Muscle of leg (tissue), 11 donors: Measurements from ENCODE around the gene ADD2. TPM values are rescaled to one million over a fixed set of nuclear protein-coding genes. Genes with fewer than 3 reads are reported as not detected.

ENCODE experiments used
- DNase-seq: peaks from one replicate; pipeline ENCODE4 v3.0.0; 2013
- H3K27ac ChIP-seq: one replicate; pipeline ENCODE4 v1.5.1; 2013; ENCODE audit warnings: mild to moderate bottlenecking, low read length, control low read depth
- H3K27me3 ChIP-seq: one replicate; pipeline ENCODE4 v1.6.1; 2013; ENCODE audit warnings: low read length; ENCODE audit not compliant: control insufficient read depth, insufficient read depth
- H3K36me3 ChIP-seq: one replicate; pipeline ENCODE4 v1.6.1; 2013; ENCODE audit warnings: low read length; ENCODE audit not compliant: control insufficient read depth, insufficient read depth
- H3K4me1 ChIP-seq: one replicate; pipeline ENCODE4 v1.6.1; 2013; ENCODE audit warnings: low read length; ENCODE audit not compliant: control insufficient read depth, insufficient read depth
- H3K4me3 ChIP-seq: one replicate; pipeline ENCODE4 v1.5.1; 2013; ENCODE audit warnings: low read length, control low read depth
- H3K9me3 ChIP-seq: replicated peaks from 2 replicates; pipeline ENCODE4 v1.6.1; 2013; ENCODE audit warnings: low read depth, low read length; ENCODE audit not compliant: control insufficient read depth
- WGBS: methylation state at CpG from one replicate; pipeline ENCODE4 v1.1.5; 2013; ENCODE audit warnings: missing lambda C conversion rate; ENCODE audit not compliant: insufficient coverage; 5-methylcytosine and 5-hydroxymethylcytosine counted together
- polyA plus RNA-seq, 8 donors: library from polyadenylated mRNA; unstranded; fragments of 120-200 nt; gene quantifications; one replicate each; pipeline versions ENCODE4 v1.2.1 to v1.2.3, GENCODE V29; 2013; ENCODE audit warnings: inconsistent platforms in 1 of 8, low replicate concordance in 1 of 8; ENCODE audit not compliant: insufficient read length in 8 of 8, insufficient read depth in 1 of 8
- total RNA-seq: library from RNA; stranded (reverse); fragments of 120-200 nt; gene quantifications from one replicate; pipeline ENCODE4 v1.2.4, GENCODE V29; 2013

ADD2 gene
- total and polyA plus RNA-seq, 9 donors = 0.98 to 4.2 (median 2.4) TPM

GRCh38 chr2:70676301-70677035 lies 91.5 kb downstream of the ADD2 start:
- H3K36me3 ChIP-seq = no peaks in the 10 kb centered on the region
- no peaks in the 10 kb centered on the region for H3K27me3 ChIP-seq
- H3K9me3 ChIP-seq = no peaks in the 10 kb centered on the region
- DNase-seq = no peak
- no peak overlapping the region for H3K4me3 ChIP-seq
- 93% methylated on average over 13 of the region's 20 CpGs for WGBS
- H3K4me1 ChIP-seq = no peaks in the 10 kb centered on the region
- no peak overlapping the region for H3K27ac ChIP-seq

- DNase-seq = no peak
- no peak overlapping the region for H3K4me3 ChIP-seq
- no CpG with 5 or more reads among the region's 2 CpGs for WGBS
- no peak overlapping the region for H3K27ac ChIP-seq
- no peaks in the 10 kb centered on the region for H3K36me3 ChIP-seq
- H3K4me1 ChIP-seq = no peaks in the 10 kb centered on the region
- no peaks in the 10 kb centered on the region for H3K9me3 ChIP-seq
- H3K27me3 ChIP-seq = no peaks in the 10 kb centered on the region
Measured at GRCh38 chr2:70675862-70676261, 92.1 kb downstream of the ADD2 start.

GRCh38 chr2:70674636-70675430 lies 93.2 kb downstream of the ADD2 start:
- 96% methylated on average over 7 of the region's 11 CpGs for WGBS

GRCh38 chr2:70673041-70673647 lies 94.9 kb downstream of the ADD2 start:
- Histone ChIP-seq H3K27me3 (no peaks in the 10 kb centered on the region), H3K4me1 (no peaks in the 10 kb centered on the region), H3K9me3 (no peaks in the 10 kb centered on the region), H3K27ac (no peak overlapping the region), H3K4me3 (no peak overlapping the region), H3K36me3 (no peaks in the 10 kb centered on the region)
- 22% methylated on average over 4 of the region's 7 CpGs for WGBS
- no peak for DNase-seq

More at GRCh38 chr2:70674636-70675430, 93.2 kb downstream of the ADD2 start:
- Histone ChIP-seq H3K4me1 (no peaks in the 10 kb centered on the region), H3K27me3 (no peaks in the 10 kb centered on the region), H3K9me3 (no peaks in the 10 kb centered on the region), H3K36me3 (no peaks in the 10 kb centered on the region), H3K27ac (no peak overlapping the region), H3K4me3 (no peak overlapping the region)
- no peak for DNase-seq

GRCh38 chr2:70671092-70671675 lies 96.8 kb downstream of the ADD2 start:
- Histone ChIP-seq H3K4me1 (no peaks in the 10 kb centered on the region), H3K27me3 (no peaks in the 10 kb centered on the region), H3K27ac (no peak overlapping the region), H3K4me3 (no peak overlapping the region), H3K36me3 (no peaks in the 10 kb centered on the region), H3K9me3 (no peaks in the 10 kb centered on the region)
- 75% methylated on average over 2 of the region's 7 CpGs for WGBS
- no peak for DNase-seq

GRCh38 chr2:70670626-70671025 lies 97.4 kb downstream of the ADD2 start:
- Histone ChIP-seq H3K4me3 (no peak overlapping the region), H3K9me3 (no peaks in the 10 kb centered on the region), H3K4me1 (no peaks in the 10 kb centered on the region), H3K27me3 (no peaks in the 10 kb centered on the region), H3K27ac (no peak overlapping the region), H3K36me3 (no peaks in the 10 kb centered on the region)
- DNase-seq = no peak
- WGBS = no CpG with 5 or more reads among the region's 3 CpGs

GRCh38 chr2:70670202-70670601 lies 97.8 kb downstream of the ADD2 start:
- Histone ChIP-seq H3K27ac (no peak overlapping the region), H3K9me3 (no peaks in the 10 kb centered on the region), H3K36me3 (no peaks in the 10 kb centered on the region), H3K27me3 (no peaks in the 10 kb centered on the region), H3K4me3 (no peak overlapping the region), H3K4me1 (no peaks in the 10 kb centered on the region)
- no peak for DNase-seq
- WGBS = 82% methylated on average over 1 of the region's 1 CpG

GRCh38 chr2:70668911-70669310 lies 99.1 kb downstream of the ADD2 start:
- Histone ChIP-seq H3K27me3 (no peaks in the 10 kb centered on the region), H3K36me3 (no peaks in the 10 kb centered on the region), H3K4me3 (no peak overlapping the region), H3K27ac (no peak overlapping the region), H3K9me3 (no peaks in the 10 kb centered on the region), H3K4me1 (no peaks in the 10 kb centered on the region)
- WGBS = 88% methylated on average over 4 of the region's 4 CpGs
- DNase-seq = no peak

GRCh38 chr2:70668432-70668831 lies 99.6 kb downstream of the ADD2 start:
- no peaks in the 10 kb centered on the region for H3K4me1 ChIP-seq
- 38% methylated on average over 2 of the region's 3 CpGs for WGBS
- no peaks in the 10 kb centered on the region for H3K36me3 ChIP-seq
- no peak overlapping the region for H3K27ac ChIP-seq
- no peaks in the 10 kb centered on the region for H3K27me3 ChIP-seq
- H3K9me3 ChIP-seq = no peaks in the 10 kb centered on the region
- DNase-seq = no peak
- no peak overlapping the region for H3K4me3 ChIP-seq

- Histone ChIP-seq H3K4me3 (no peak overlapping the region), H3K36me3 (no peaks in the 10 kb centered on the region), H3K27ac (no peak overlapping the region), H3K9me3 (no peaks in the 10 kb centered on the region), H3K27me3 (no peaks in the 10 kb centered on the region), H3K4me1 (no peaks in the 10 kb centered on the region)
- no peak for DNase-seq
- 83% methylated on average over 7 of the region's 7 CpGs for WGBS
Measured at GRCh38 chr2:70664525-70664924, 103.5 kb downstream of the ADD2 start.
